GM12892 (cell line): ENCODE data around the gene LRTM1.

Source experiments
- POLR2A ChIP-seq: IDR thresholded peaks from 2 replicates; pipeline ENCODE4 v1.6.1; 2011; ENCODE audit warnings: low read depth, low read length, control low read depth
- TAF1 ChIP-seq: IDR thresholded peaks from 2 replicates; pipeline ENCODE4 v1.6.1; 2011; ENCODE audit warnings: low read depth, mild to moderate bottlenecking, control low read depth, low read length, borderline replicate concordance

GRCh38 chr3:54915181-54915580 is 12.7 kb downstream of the LRTM1 start:
- TF ChIP-seq TAF1 (no peak), POLR2A (no peak)
